Measurements from ENCODE around the gene ZNF669. TPM values are rescaled to one million over a fixed set of nuclear protein-coding genes. Genes with fewer than 3 reads are reported as not detected.

Gene ZNF669
- total RNA-seq, result 4.3 and 5.2 TPM in 2 replicates

DNA sequence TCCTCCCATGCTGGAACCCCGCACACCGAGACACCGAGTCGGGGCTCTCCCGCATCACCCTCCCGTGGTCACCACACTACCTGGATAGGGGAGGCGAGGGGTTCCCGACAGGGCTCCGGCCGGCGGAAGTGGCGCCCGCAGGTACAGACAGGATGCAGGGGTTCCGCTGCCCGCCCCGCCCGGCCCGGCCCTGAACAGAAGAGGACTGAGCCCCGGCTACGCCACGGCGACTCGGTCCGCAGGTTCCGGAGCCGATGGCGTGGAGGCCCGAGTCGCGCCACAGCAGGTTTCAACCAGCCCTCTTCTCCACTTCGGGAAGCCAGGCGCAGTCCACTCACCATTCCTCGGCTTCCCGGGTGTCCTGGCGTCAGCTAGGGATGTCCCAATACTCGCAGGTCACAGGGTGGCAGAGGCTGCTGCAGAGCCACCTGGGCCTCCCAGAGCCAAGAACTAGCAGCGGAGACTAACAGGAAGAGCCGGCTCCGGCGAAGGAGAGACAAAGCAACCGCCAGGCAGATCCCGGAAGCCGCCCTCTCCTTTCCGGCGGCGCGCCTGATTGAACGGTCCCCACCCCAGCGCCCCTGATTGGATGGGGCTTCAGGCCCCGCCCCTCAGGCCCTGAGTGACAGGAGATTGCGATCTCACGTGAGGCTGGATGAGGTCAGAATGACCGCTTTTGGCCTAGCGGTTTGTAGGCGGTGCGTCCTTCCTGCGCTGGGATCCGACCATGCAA lies at the start of gene ZNF669:
ZNF669 (minus strand) TSS at position 498 of the 733 bp plus-strand sequence; CDS start at position 341, 157 bp downstream.

DNA sequence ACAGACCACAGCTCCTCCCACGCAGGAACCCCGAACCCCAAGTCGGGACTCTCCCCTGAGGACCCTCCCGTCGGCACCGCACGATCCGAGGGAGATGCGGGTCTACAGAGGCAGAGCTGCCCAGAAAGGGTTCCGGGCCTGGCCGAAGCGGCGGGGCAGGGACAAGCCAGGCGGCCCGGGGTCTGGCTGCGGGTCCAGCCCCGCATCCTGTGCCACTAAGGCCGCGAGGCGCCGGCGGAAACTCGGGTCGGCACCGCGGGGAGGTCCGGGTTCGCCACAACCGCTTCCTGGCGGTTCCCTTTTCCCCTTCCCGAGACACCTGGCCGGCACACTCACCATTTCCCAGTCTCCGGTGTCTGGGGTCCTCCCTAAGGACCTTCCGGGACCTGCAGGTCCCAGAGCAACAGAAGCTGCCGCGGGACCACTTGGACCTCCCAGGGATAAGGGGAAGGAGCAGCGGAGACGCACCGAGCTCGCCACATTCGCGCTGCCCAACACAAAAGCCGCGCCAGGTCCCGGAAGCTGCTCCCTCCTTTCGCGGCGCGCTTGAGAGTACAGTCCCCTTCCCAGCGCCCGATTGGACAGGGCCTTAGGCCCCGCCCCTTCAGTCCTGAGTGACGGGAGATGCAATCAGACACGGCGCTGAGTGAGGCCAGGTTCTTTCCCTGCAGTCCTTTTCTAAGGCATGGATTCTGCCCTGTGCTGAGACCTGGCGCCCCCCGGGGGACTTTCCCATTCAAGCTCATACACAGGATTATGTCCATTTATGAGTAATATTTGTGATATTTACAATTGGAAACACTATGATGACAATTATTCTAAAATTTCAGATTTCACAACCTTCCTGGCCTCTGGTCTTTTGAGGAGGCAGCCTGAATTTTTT lies 25.7 kb downstream of the ZNF669 start, which contains the start of gene ZNF670:
ZNF670 (minus strand) TSS at position 554 of the 883 bp plus-strand sequence; CDS start at position 339, 215 bp downstream.

Other genes starting within 250 kb of the ZNF669 start
- 15.5 and 24.5 TPM in 2 replicates for gene AHCTF1, start 172.4 kb downstream of the ZNF669 start, total RNA-seq
- 2.6 and 5.9 TPM in 2 replicates for gene ZNF695, start 96.3 kb downstream of the ZNF669 start, total RNA-seq
- gene ZNF670, start 25.5 kb downstream of the ZNF669 start, total RNA-seq, result 1.1 and 3.1 TPM in 2 replicates
- gene ZNF124, start 67.7 kb upstream of the ZNF669 start, total RNA-seq, result 12.8 and 14.0 TPM in 2 replicates
- not detected in 2 replicates for gene VN1R5, start 151.7 kb upstream of the ZNF669 start, total RNA-seq
- 24.8 and 24.9 TPM in 2 replicates for gene ZNF496, start 227.5 kb upstream of the ZNF669 start, total RNA-seq